SJCRH30 (cell line): ENCODE results near the gene WSB2. TPM values are rescaled to one million over a fixed set of nuclear protein-coding genes. Genes with fewer than 3 reads are reported as not detected.
A peak's percentile ranks its signal among the peaks of the same experiment; 100 is the strongest.
"Not testable (repeated sequence)": the region's sequence is repeated elsewhere in the genome, so short reads cannot be mapped to it uniquely, and the experiment has no call there.

Experiments used
- DNase-seq, 2 experiments: peaks; one replicate each; pipeline ENCODE4 v3.0.0-alpha.2; 2015 to 2020
- H3K27ac ChIP-seq: fragments of 250-450 bp; sonication (Bioruptor Pico); 2 replicates; pipeline ENCODE4 v1.5.1; 2020; ENCODE audit warnings: mild to moderate bottlenecking, moderate library complexity
- H3K27me3 ChIP-seq: fragments of 250-450 bp; sonication (Bioruptor Pico); 2 replicates; pipeline ENCODE4 v1.5.1; 2020; ENCODE audit warnings: mild to moderate bottlenecking, moderate library complexity
- H3K36me3 ChIP-seq: fragments of 250-450 bp; sonication (Bioruptor Pico); 2 replicates; pipeline ENCODE4 v1.5.1; 2020; ENCODE audit warnings: mild to moderate bottlenecking, moderate library complexity
- H3K4me1 ChIP-seq: fragments of 250-450 bp; sonication (Bioruptor Pico); 2 replicates; pipeline ENCODE4 v1.5.1; 2020; ENCODE audit warnings: mild to moderate bottlenecking, moderate library complexity
- H3K4me3 ChIP-seq: fragments of 250-450 bp; sonication (Bioruptor Pico); 2 replicates; pipeline ENCODE4 v1.5.1; 2020; ENCODE audit warnings: mild to moderate bottlenecking, moderate library complexity
- H3K9me3 ChIP-seq: fragments of 250-450 bp; sonication (Bioruptor Pico); replicated peaks from 2 replicates; pipeline ENCODE4 v1.5.1; 2020; ENCODE audit warnings: mild to moderate bottlenecking, moderate library complexity
- total RNA-seq: library from RNA; depleted of rRNA; stranded (reverse); fragments of >200 nt; shearing (Covaris generic); gene quantifications from 2 replicates; pipeline ENCODE4 v1.2.3, GENCODE V29; 2014; rRNA removed

WSB2 gene
- total RNA-seq, 1 experiment from 2014 or later: 104 TPM

GRCh38 chr12:118010903-118011302 lies 50.1 kb downstream of the WSB2 start:
- no peaks in the 10 kb centered on the region for H3K27me3 ChIP-seq
- no peaks in the 10 kb centered on the region for H3K36me3 ChIP-seq
- H3K4me3 ChIP-seq: no peak overlapping the region
- H3K4me1 ChIP-seq: no peaks in the 10 kb centered on the region
- no peak overlapping the region for H3K27ac ChIP-seq
- H3K9me3 ChIP-seq: no peaks in the 10 kb centered on the region
- no peak for DNase-seq

- not testable (repeated sequence) for H3K4me3 ChIP-seq, H3K4me1 ChIP-seq, H3K27me3 ChIP-seq, DNase-seq, H3K36me3 ChIP-seq, H3K27ac ChIP-seq, H3K9me3 ChIP-seq
Observed at GRCh38 chr12:117999806-118000205, 61.2 kb downstream of the WSB2 start.

GRCh38 chr12:117998719-117999118 lies 62.3 kb downstream of the WSB2 start:
- no peaks in the 10 kb centered on the region for H3K4me1 ChIP-seq
- H3K9me3 ChIP-seq: no peaks in the 10 kb centered on the region
- no peaks in the 10 kb centered on the region for H3K27me3 ChIP-seq
- no peak for DNase-seq
- H3K27ac ChIP-seq: no peak overlapping the region
- H3K4me3 ChIP-seq: no peak overlapping the region
- H3K36me3 ChIP-seq: no peaks in the 10 kb centered on the region

GRCh38 chr12:117994551-117995438 lies 66.2 kb downstream of the WSB2 start:
- H3K4me1 ChIP-seq: no peaks in the 10 kb centered on the region
- H3K27me3 ChIP-seq: no peaks in the 10 kb centered on the region
- no peak overlapping the region for H3K27ac ChIP-seq
- no peaks in the 10 kb centered on the region for H3K9me3 ChIP-seq
- no peaks in the 10 kb centered on the region for H3K36me3 ChIP-seq
- no peak overlapping the region for H3K4me3 ChIP-seq
- DNase-seq: no peak

GRCh38 chr12:117986705-117987469 lies 74.1 kb downstream of the WSB2 start:
- Histone ChIP-seq H3K4me3 (no peak overlapping the region), H3K27me3 (no peaks in the 10 kb centered on the region), H3K9me3 (no peaks in the 10 kb centered on the region), H3K4me1 (no peaks in the 10 kb centered on the region; the same call in 1 of the 2 replicates), H3K27ac (no peak overlapping the region), H3K36me3 (no peaks in the 10 kb centered on the region)
- peak in 1 of 2 experiments; percentile 1 for DNase-seq

GRCh38 chr12:117985182-117985581 lies 75.8 kb downstream of the WSB2 start:
- H3K27me3 ChIP-seq: no peaks in the 10 kb centered on the region
- no peak for DNase-seq
- H3K4me1 ChIP-seq: no peaks in the 10 kb centered on the region; the same call in 1 of the 2 replicates
- H3K36me3 ChIP-seq: no peaks in the 10 kb centered on the region
- H3K27ac ChIP-seq: no peak overlapping the region
- no peaks in the 10 kb centered on the region for H3K9me3 ChIP-seq
- H3K4me3 ChIP-seq: no peak overlapping the region

Other genes with a start within 250 kb of the WSB2 start
- 0.05 and 0.06 TPM in 2 replicates for gene KSR2, start 92.2 kb downstream of the WSB2 start, total RNA-seq
- gene RFC5, start 44.5 kb downstream of the WSB2 start, total RNA-seq: 64.9 and 70.8 TPM in 2 replicates
- gene VSIG10, start 42.8 kb upstream of the WSB2 start, total RNA-seq: 18.0 and 24.3 TPM in 2 replicates
- 172 and 184 TPM in 2 replicates for gene PEBP1, start 74.9 kb upstream of the WSB2 start, total RNA-seq